Activated CD8-positive, alpha-beta memory T cell treated with anti-CD3 and anti-CD28 coated beads for 4 hours (primary cell): ENCODE data around the gene ARHGEF37.

Source experiments
- DNase-seq, 2 donors: peaks; one replicate each; pipeline ENCODE4 v3.0.0-alpha.2; 2020; ENCODE audit warnings: low read depth in 2 of 2

ARHGEF37 gene

DNA sequence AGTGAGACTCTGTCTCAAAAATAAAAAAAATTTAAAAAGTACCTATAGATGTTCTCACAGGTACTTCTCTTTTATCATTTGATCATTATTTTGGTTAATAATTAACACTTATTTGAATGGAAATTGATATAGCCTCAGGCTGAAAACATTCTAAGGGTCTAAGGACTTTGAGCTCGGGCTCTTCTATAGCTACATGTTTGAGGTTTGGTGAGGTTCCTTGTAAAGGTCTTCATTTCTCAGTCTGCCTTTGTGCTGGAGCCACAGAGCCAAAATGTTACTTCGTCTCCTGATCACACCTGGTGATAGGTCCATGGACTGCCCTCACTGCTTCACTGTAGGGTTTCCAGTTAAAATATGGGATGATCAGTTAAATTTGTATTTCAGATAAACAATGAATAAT, 22.6 kb downstream of the ARHGEF37 start:
- no peak for DNase-seq

- DNase-seq, result no peak
Observed at GRCh38 chr5:149604321-149604720, 23.0 kb downstream of the ARHGEF37 start.

DNA sequence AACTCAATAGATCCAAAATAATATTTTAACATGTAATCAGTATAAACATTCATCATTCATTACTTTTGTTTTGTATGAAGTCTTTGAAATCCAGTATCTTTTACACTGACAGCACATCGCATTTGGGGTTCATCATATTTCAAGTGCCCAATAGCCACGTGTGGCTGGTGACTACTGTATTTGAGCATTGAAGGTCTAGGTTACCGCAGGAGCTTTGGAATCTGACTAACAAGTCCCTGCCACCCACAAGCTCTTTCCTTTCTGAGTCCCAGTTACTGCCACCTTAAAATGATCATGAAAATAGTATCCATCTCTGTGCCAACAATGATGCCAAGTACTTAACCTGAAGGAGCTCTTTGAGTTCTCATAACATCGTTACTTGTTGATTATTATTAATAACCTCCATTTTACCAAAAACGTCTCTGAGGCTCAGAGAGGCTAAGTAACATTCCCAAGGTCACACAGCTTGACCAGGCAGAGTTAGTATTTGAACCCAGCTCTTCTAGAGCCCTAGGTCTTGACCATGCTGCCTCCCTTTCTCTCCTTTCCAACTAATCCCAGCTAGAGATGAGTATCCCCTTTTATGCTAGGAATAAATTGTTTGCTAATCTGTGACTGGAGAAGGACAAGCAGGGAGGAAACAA, 24.2 kb downstream of the ARHGEF37 start:
- no peak for DNase-seq

- DNase-seq, result no peak
Observed at GRCh38 chr5:149605998-149606724, 24.9 kb downstream of the ARHGEF37 start.

- DNase-seq, result no peak
Observed at GRCh38 chr5:149608936-149609545, 27.7 kb downstream of the ARHGEF37 start.

DNA sequence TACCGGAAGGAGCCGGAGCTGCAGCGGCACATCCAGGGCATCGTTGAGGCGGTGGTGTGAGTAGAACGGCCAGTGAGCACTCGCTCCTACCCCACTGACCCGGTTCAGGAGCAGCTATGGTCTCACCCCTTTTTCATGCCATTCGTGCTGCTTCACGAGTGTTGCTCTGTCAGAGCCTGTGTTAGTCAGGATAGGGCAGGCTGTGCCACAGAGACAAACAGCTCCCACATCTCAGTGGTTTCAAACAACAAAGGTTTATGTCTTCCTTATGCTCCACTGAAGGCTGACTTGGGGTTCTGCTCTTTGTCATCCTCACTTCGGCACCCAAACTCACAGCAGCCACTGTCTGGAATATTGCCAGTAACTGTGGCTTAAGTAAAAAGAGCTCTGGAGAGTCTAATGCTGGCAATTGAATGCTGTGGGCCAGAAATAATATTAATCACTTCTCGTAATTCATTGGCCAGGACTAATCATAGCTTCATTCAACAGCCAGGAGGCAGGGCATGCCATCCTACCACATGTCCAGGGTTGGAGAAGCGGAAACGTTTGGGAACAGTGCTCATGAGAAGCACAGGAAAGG, 28.4 kb downstream of the ARHGEF37 start:
- DNase-seq, result no peak

DNA sequence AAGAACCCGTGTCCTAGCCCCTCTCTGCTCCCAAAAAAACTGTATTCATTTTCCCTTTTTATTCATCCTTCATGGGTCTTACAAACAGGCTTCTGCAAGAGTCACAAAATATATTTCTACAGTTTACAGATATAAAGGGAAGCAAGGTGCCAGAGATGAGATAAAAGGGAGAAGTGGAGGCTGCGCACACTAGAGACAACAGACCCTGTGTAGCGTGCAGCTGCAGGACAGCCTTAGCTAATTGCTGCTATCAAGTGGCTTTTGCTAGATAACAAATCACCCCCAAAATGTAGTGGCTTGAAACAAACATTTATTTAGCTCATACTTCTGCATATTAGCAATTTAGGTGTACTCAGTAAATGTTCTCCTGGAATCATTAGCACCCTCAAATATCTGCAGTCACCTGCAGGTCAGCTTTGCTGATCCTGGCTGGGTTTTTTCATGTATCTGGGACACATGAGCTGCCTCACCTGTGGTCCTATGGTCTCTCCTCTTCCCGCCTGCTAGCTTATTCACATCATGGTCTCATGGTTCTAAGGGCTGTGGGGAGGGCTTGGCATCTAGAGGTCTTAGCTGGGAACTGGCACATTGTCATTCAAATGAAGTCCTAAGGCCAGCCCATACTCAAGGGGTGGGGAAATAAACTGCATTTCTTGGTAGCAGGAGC, 29.4 kb downstream of the ARHGEF37 start:
- DNase-seq, result no peak

DNA sequence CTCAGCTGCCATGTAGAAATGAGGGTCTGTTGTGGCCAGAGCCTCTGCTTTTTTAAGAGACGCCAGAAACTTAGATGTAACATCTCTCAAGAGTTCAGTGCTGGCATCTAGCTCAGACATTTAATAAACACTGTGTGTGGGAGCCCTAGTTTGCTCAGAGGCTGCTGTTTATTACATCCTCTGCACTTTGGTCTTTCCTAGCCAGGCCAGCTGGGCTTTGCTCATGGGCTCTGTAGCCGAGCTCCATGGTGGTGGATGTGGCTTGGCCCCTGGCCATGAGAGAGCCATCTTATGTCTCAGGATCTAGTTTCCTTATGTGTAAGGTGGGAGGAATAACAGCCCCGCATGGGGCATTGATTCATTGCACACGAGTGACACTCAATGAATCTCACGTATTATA, 30.0 kb downstream of the ARHGEF37 start:
- DNase-seq, result no peak

DNA sequence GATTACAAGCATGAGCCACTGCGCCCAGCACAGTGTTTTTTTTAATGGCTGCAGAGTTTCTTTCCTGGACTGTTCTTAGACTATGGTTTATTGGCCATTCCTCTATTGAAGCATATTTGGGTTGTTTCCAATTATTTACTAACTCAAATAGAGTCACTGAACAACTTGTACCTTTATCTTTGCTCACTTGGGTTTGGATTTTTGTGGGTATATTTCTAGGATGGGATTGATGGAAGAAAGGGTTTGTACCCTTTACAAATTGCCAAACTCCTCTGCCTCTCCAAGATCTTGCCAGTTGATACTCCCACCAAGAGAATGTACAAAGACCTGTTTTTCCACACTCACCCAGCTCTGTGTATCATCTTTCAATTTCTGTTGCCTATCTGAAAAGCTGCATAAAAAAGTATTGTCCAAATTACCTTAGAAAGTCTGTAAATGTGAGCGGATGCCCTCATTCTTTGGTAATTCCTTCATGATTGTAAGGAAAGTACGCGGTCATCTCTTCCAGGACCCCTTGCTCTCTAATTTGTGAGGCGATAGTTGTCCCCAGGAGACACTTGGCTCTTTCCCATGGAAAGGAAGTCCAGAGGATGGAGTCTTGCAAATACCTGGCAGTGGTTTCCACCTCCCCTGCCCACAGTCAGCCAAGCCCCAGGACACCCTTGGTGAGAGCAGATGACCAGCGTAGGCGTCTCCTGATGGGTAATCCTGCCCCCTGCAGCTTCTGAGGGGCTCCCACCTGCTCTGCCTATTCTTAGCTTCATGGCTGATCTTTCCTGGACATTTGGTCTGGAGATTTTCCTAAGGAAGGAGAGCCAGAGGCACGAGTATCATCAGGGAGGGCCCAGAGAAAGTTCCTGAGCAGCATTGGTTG, 33.0 kb downstream of the ARHGEF37 start:
- DNase-seq, result no peak

GRCh38 chr5:149615976-149616375, 34.7 kb downstream of the ARHGEF37 start:
- DNase-seq, result no peak

- no peak for DNase-seq
Observed at GRCh38 chr5:149616727-149617285, 35.5 kb downstream of the ARHGEF37 start.

DNA sequence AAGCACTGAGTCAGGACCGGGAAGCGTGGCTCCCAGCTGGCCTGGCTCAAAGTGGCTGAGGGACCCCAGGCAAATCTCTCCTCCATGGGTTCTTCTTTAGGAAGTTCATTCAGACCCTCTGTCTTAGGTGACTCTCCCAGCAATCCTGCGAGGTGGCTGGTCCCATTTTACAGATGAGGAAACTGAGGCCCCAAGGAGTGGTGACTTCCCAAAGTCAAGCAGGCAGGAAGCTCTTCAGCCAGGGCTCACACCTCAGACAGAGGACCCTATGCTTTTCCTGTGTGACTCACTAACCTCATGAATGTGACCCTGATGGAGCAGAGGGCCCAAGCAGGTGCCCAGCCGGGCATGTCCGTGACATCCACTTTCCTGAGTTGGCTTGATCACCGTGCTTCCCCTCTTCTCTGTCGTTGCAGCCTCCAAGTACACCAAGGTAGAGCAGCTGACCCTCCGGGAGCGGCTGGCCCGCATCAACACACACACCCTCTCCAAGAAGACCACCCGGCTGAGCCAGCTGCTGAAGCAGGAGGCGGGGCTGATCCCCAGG, 36.5 kb downstream of the ARHGEF37 start:
- DNase-seq, result no peak

- DNase-seq, result no peak
Observed at GRCh38 chr5:149618581-149619248, 37.4 kb downstream of the ARHGEF37 start.

DNA sequence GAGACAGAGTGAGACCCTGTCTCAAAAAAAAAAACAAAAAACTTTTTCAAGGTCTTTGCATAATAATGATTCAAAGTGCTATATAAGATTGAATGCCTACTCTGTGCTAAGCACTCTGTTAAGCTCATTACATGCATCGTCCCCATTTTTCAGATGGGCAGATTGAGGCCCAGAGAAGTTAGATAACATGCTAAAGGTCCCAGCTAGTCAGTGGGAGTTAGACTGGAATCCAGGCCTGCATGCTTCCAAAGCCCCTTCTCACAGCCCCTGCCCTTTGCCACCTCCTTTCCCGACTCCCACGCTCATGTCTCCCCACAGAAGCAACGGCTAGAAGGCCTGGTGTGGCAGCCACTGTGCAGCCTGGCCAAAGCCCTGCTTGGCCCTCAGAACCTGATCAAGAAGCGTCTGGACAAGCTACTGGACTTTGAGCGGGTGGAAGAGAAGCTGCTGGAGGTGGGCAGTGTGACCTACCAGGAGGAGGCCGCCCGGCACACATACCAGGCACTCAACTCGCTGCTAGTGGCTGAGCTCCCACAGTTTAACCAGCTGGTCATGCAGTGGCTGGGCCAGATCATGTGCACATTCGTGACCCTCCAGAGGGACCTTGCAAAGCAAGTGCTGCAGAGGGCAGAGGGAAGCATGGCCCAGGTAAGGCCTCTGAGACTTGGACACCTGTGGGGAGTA, 40.3 kb downstream of the ARHGEF37 start:
- DNase-seq, result no peak

GRCh38 chr5:149622466-149622865, 41.2 kb downstream of the ARHGEF37 start:
- no peak for DNase-seq

GRCh38 chr5:149623473-149623872, 42.2 kb downstream of the ARHGEF37 start:
- DNase-seq, result no peak

DNA sequence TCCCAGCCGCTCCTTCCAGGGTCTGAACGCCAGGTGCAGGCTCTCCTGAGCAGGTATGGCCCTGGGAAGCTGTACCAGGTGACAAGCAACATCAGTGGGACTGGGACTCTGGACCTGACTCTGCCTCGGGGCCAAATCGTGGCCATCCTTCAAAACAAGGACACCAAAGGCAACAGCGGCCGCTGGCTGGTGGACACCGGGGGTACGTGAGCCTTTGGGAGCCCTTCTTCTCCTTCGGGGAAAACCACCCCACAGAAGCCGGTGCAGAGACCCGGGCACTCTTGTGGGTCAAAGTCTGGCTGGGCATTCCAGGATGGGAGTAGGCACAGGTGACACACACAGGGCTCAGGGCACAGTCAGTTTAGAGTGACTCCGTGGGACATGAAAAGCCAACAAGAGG, 45.8 kb downstream of the ARHGEF37 start:
- no peak for DNase-seq

- no peak for DNase-seq
Observed at GRCh38 chr5:149628221-149628620, 46.9 kb downstream of the ARHGEF37 start.

DNA sequence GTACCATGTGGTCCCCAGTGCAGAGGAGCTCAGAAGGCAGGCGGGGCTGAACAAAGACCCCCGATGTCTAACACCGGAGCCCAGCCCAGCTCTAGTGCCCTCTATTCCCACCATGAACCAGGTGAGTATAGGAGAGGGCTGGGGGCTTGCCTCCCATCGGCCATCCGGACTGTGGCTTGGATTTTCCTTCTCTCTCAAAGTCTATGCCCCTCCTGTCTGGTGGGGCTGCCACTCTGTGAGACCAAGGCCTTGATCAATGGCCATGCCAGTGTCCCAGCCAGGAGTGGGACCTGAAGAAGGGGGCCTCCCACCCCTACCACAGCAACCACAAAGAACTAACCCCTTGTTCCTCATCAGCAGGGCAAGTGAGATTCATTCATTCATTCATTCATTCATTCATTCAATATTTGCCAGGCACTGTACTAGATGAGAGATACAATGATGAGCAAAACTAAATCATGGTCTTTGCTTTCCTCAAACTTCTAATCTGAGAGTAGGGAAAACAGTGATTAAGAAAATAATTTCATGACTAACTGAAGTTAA, 47.6 kb downstream of the ARHGEF37 start:
- DNase-seq, result no peak
